Fibroblast of gingiva (primary cell): Measurements from ENCODE around the gene SHROOM4.
A peak's percentile ranks its signal among the peaks of the same experiment; 100 is the strongest.

Experiments
- DNase-seq: peaks from one replicate; pipeline ENCODE4 v3.0.0-alpha.2; 2011; ENCODE audit warnings: low read depth

The SHROOM4 gene

DNA sequence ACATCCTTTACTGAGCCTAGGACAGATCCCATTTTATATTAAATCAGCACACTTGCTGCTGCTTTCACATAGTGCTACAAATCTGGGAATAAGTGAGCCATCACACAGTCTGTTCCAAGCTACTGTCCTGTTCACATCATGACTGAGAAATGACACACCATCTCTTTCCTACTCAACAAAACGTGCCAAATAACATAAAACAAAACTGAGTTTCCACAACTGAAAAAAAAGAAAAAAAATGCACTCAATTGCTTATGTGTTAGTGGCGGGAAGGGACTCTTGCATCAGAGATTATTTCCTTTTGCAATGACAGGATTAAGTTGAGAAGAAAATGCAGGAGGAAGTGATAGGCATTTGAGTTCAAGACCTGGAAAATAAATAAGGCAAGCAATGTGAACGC lies 109.0 kb downstream of the SHROOM4 start:
- DNase-seq, result no peak

DNA sequence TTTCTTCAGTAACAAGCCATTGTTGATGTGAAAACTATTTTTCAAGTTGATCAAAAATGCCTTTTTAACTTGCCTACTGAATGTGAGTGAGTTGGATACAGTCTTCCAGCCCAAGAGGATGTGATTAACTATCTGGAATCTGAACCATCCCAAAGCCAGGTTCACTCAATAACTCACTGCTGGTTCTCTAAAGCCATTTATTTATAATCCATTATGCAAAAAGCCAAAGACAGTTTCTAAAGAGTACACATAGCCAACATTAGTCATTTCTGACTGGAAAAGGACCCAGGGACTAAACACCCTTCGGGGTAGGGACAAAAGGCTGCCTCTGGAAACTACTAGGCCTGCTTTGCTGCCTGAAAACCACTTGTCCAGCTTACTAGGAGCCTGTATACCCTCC lies 109.6 kb downstream of the SHROOM4 start:
- DNase-seq, result no peak

DNA sequence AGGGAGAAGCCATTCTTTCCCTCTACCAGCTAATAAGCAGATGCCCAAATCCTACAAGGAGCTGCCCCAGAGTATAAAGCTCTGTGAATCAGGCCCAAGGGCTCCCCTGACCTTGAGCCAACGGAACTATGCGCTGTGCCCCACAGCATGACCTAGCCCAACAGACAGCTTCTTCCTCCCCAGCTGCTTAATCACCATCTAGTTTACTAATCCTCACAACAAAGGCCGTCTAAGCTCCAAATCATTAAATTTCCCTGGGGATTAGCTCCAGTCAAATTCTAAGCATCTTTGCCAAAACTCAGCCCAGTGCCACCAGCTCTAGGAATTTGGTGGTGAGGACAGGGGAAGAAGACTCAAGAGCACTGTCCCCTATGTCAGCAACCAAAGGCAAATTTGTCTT lies 113.1 kb downstream of the SHROOM4 start:
- DNase-seq, result no peak

GRCh38 chrX:50698944-50699343 lies 115.0 kb downstream of the SHROOM4 start:
- no peak for DNase-seq

DNA sequence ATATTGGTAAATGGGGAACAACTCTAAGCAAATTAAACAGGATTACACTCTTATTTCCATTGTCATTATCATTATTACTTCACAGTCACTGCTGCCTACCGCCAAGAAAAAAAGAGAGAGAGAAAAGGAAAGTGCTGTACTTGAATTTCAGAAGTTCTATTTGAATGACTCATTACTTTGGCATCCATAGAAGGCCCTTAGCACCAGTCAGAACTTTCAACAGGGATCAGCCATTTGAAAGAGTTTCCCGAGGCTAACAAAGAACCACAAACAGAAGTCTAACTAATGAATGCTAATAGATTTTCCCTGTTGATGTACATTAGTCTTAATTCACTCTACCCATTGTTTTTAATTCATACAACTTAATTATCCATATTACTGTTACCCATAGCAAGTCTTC lies 116.3 kb downstream of the SHROOM4 start:
- DNase-seq, result peak; percentile 70

- no peak for DNase-seq
These were observed 122.2 kb downstream of the SHROOM4 start for GRCh38 chrX:50691820-50692219.

GRCh38 chrX:50684871-50685270 lies 129.1 kb downstream of the SHROOM4 start:
- no peak for DNase-seq

- DNase-seq, result no peak
These were observed 133.0 kb downstream of the SHROOM4 start for GRCh38 chrX:50680990-50681389.

GRCh38 chrX:50677789-50678188 lies 136.2 kb downstream of the SHROOM4 start:
- no peak for DNase-seq

DNA sequence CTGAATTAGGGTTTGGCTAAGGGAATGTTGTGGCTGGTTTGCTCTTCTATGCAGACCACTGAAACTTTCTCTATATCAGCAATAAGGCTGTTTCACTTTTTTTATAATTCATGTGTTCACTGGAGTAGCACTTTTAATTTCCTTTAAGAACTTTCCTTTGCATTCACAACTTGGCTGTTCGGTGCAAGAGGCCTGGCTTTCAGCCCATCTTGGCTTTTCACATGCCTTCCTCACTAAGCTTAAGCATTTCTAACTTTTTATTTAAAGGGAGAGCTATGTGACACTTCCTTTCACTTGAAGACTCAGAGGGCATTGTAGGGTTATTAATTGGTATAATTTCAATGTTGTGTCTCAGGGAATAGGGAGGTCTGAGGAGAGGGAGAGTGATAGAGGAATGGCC lies 142.3 kb downstream of the SHROOM4 start:
- DNase-seq, result no peak

- DNase-seq, result no peak
These were observed 145.1 kb downstream of the SHROOM4 start for GRCh38 chrX:50668860-50669259.

GRCh38 chrX:50648156-50648555 lies 165.8 kb downstream of the SHROOM4 start:
- no peak for DNase-seq

GRCh38 chrX:50644496-50644895 lies 169.5 kb downstream of the SHROOM4 start:
- DNase-seq, result no peak

- no peak for DNase-seq
These were observed 170.4 kb downstream of the SHROOM4 start for GRCh38 chrX:50643525-50644137.

DNA sequence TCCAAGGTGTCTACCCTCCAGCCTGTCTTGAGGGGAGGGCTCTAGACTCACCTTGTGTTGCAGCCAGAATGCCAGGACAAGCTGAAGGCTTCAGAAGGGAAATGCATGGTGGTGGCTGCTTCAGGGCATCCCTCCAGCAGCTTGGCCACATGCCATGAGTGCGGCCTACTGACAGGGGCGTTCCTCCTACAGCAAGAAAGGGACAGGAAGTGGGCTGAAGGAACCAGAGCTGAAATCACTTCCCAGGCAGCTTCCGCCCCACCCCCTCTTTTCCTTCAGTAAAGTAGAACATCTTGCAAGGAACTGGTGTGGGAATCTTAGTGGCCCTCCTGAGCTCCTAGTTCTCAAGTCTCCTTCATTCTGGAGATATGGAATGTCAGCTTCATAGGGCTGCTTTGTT lies 175.9 kb downstream of the SHROOM4 start:
- no peak for DNase-seq

DNA sequence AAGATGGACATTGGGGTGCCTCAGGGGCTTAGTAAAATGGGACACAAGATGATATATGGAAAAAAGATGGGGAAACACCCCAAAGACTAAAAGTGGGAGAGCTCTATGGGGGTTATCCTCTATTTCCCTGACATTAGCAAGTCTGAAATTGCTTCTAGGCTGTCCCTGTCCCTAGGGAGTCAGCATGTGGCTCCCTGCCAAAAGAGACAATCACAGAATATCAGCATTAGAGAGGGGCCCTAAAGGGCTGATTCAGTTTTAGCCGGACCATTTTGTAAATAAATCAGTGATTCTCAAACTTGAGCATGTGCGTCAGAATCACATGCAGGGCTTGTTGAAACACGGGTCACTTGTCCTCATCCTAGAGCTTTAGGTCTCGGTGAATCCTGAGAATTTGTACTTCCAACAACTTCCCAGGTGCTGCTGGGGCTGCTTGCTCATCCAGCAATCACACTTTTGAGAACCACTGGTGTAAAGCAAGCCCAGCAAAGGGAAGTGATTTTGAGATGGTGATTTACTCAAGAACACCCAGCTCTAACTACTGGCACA lies 178.1 kb downstream of the SHROOM4 start:
- DNase-seq, result no peak

GRCh38 chrX:50635162-50635561 lies 178.8 kb downstream of the SHROOM4 start:
- DNase-seq, result no peak

- no peak for DNase-seq
These were observed 184.2 kb downstream of the SHROOM4 start for GRCh38 chrX:50629774-50630173.

- DNase-seq, result no peak
These were observed 186.3 kb downstream of the SHROOM4 start for GRCh38 chrX:50627696-50628095.

- no peak for DNase-seq
These were observed 187.6 kb downstream of the SHROOM4 start for GRCh38 chrX:50626432-50626831.

DNA sequence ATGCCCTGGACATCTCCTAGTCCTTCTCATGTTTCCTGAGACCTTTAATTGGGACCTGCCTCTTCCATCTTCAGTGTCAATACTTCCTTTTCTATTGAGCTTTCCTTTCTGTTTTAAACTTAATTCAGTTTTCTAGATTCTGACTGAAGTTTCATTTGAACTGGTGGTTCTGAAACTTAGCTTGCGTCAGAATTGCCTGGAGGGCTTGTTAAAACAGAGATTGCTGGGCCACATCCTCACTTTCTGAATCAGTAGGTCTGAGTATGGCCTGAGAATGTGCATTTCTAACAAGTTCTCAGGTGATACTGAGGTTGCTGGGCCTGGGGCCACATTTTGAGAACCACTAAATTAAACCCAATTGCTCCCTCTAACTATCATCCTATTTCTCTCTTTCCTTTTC lies 191.2 kb downstream of the SHROOM4 start:
- no peak for DNase-seq

DNA sequence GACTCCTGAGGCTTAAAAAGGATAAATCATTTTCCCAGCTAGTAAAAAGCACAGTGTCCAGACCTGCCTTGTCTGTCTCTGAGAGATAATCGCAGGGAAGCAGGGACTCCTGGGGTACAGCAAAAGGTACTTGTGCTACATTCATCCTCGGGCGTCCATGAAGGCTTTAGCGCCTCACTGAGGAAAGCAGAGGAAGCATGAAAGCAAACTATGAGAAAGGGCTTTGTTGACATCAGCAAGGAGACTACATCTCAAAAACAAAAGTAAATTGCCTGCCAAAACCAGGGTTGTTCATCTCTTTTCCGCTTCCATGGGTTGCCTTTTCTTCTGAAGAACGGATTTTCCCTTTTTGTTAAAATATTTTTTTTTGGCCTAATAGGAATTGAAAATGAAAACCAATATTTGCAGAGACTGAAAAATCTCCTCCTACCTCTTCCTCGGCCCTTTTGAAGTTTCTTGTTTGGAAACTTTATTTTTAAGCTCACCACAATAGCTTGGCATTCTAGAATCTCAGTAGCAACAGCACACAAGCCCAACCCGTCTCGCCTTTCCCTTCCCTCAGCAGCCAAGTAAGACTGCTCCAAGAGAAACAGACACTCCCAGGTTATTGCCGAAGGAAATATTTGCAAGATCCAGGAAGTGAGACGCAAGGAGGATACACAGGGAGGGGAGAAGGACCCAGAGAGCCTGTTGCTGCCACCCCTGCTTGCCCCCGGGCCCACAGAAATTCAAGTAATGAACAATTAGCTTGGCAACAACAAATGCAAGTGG lies 195.0 kb downstream of the SHROOM4 start:
- DNase-seq, result no peak

DNA sequence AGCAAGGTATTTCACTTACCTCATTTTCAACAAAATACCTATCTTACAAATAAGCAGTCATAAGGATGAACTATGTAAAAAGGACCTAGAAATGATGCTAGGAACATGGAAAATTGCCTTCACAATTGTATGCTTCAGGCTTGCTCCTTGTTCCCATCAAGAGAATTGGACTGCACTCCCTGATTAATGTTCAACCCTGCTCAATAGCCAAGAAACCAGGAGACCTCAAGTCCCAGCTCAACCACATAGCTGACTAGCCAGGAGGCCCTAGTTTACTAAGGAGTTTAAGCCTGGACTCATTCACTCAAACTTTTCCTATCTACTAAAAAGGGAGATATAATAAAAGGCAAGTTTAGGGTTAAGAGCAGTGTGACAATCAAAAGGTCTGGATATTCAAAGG lies 196.8 kb downstream of the SHROOM4 start:
- DNase-seq, result no peak
